ENCODE results near the gene AKT2.

The AKT2 gene

DNA sequence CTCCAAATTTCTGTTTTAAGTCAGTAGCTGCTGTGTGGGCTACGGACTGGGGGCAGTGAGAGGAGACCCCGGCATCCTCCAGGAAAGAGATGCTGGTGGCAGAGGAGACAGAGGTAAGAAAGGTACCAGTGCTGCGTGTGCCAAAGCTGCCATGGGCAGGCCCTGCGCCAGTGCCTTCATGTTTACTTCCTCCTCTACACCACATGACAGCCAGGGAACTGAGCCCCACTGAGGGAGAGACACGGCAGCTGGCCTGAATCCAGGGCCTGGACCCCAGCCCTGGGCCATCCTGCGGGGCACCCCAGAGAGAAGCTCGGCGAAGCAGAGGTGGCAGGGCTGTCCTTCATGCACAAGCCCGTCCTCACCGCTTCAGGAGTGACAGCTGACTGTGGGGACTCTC lies 35.9 kb downstream of the AKT2 start:
- no peak for DNase-seq

DNA sequence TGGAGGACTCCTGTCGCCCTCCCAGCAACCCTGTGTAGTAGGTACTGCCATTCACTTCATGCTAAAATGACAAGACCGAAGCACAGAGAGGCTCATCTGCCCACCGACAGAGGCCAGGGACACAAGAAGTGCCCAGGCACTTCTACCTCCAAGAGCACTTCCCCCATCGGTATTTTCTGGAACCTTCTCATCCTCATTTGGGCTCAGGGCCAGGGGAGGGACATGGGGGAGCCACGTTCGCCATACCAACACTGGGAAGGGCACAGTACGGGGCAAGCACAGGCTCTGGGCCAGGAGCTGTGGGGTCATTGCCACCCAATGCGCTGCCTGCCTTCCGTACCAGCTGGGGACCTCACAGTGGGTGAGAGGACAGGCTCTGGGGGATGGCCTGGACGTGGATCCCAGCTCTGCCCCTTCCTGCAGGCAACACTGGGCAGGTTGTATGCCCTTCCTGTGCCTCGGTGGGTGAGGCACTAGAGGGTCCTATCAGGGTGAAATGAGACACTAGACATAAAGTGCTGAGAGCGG lies 37.3 kb downstream of the AKT2 start:
- no peak for DNase-seq

DNA sequence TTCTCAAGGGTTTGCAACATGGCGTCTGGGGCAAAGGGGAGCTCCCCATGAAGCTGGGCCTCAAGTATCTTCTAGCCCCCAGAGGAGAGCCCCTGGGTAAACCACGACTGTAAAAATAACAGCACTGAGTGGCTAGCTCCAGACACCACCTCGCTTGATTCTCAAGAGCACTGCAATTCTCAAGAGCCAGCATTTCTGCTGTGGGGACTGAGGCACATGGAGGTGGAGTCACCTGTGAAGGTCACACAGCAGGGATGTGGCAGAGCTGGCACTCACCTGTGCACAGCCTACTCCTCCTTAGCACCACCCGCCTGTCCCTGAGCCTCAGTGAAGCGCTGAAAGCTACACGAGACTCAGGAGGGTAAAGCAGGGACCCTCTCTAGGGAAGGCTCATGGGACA lies 38.0 kb downstream of the AKT2 start:
- DNase-seq, result no peak

DNA sequence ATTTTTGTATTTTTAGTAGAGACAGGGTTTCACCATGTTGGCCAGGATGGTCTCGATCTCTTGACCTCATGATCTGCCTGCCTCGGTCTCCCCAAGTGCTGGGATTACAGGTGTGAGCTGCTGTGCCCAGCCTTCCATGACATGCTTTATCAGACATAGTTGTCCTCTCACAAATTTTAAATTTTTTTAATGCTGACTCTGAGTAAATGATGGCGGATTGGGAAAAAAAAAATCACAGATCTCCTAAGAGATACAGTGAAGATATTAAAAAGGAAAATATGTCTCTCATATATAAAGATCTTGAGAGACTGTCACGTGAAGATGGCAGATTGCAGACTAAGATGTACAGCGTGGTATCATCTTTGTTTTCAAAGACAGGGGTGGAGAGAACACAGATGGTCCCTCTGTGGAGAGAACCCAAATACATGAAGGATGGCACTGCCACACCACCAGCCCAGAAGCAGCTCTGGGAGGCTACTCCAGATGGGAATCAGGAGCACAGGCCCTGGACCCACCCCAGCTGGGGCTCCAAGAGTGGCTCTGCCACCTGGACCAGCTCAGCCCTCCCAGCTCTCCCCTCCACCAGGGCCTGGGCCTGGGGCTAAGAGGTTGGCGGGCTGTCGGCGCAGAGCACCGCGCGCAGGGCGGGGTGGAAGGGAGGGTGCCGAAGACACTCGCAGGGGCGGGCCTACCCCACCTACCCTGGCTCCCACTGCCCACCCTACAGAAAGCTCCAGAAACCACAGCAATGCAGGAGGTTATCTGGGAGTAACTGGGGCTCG lies 38.7 kb downstream of the AKT2 start:
- no peak for DNase-seq

DNA sequence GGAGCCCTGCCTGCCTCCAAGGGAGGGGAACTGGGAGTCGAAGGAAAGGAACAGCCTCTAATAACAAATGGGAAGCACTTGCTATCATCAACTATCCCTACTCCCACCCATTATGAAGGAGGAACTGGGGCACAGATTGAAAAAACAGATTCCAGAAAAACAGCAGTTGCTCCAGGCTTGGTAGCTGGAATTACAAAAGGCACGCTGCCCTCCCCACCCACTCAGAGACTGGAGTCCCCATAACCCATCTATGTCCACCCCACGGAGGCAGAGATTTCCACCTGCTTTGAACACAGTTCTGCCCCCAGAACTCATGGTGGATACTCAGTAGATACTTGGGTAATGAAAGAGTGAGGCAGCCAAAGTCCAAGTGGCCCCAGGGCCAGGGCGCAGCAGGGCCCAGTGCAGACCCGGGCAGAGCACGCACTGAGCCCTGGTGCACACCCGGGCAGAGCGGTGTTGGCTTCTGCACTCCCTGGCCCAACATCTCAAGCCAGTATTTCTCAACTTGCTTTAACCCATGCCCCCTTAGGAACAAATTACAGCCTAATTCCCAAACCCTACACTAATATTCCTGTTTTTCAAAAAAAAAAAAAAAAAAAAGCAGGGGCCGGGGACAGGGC lies 39.5 kb downstream of the AKT2 start:
- DNase-seq, result no peak

DNA sequence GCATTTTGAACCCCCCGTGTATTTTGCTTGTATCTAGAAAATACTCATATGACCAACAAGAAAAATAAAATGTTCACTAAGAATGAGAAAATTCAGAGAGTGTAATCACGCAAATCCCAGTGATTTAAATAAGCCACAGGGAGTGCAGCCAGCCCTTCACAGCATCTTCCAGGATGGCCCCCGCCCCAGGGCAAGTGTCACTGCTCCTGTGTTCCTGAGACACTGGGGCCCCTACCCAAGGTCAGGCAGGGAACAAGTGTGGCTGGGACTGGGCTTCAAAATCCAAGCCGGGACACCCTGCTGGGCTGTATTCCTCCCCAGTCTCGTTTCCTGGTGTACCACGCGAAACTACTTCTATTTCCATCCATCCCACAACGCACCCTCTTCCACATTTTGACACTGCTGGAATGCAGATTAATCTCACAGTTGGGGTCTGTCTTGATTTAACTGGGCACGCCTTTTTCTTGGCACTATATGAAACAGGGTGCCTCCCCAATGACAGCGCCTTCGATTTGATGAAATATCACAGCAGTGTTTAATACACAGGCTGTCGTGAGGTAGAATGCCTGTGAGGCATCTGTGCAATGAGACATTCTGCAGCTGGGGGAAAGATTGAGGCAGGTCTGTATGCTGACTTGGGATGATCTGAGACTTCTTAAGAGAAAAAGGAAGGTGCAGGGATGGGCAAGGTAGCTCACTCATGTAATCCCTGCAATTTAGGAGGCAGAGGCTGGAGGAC lies 40.4 kb downstream of the AKT2 start:
- DNase-seq, result no peak

DNA sequence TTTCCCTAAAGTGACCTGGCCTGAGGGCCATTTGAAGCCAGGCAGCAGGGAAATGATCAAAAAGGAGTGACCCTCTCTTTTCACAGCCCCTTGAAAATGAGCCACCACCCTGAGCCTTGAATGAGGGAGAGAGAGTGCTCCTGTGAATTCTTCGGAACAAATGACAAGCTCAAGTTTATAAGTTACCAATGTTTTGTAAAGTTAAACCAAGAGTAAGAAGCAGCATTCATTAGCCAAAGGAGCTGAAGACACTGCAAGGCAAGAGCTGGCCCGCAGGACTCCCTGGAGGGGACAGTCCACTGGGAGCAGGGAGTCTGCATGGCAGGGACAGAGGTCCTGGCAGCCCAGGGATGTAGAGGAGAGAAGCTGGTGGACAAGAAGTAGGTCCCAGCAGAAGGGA lies 42.0 kb downstream of the AKT2 start:
- no peak for DNase-seq

DNA sequence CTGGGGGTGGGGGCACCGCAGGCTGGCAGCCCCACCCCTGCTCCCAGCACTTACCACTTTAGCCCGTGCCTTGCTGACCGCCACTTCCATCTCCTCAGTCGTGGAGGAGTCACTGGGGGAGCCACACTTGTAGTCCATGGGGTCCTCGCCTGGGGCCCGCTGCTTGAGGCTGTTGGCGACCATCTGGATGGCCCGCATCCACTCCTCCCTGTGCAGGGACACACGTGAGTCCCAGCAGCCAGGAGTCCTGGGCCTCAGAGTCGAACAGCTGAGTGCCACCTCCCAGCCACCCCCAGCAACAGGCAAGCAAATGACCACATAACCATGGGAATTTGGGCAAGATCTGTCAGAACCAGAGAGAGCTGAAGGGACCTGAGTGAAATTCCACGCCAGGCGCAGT lies 42.7 kb downstream of the AKT2 start:
- no peak for DNase-seq

DNA sequence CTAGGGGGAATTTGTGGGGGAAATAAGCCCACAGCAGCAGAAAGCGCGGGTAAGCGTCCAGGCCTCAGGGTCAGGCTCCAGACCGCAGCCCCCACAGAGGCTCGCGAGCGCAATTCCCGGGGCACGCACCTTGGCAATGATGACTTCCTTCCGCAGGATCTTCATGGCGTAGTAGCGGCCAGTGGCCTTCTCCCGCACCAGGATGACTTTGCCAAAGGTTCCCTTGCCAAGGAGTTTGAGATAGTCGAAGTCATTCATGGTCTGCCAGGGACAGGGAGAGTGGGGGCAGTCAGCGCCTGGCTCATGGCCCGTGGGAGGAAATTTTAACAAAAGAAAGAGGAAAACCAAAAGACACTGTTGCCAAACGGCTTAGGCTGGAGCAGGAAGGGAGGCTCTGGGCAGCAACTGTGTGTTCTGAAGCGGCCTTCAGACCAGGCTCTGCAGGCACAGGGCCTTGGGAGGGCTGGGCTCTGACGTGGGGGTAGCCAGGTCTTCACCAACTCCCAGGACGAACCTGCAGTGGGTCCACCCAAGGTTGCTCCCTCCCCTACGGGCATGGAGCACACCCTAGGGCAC lies 43.2 kb downstream of the AKT2 start:
- no peak for DNase-seq

DNA sequence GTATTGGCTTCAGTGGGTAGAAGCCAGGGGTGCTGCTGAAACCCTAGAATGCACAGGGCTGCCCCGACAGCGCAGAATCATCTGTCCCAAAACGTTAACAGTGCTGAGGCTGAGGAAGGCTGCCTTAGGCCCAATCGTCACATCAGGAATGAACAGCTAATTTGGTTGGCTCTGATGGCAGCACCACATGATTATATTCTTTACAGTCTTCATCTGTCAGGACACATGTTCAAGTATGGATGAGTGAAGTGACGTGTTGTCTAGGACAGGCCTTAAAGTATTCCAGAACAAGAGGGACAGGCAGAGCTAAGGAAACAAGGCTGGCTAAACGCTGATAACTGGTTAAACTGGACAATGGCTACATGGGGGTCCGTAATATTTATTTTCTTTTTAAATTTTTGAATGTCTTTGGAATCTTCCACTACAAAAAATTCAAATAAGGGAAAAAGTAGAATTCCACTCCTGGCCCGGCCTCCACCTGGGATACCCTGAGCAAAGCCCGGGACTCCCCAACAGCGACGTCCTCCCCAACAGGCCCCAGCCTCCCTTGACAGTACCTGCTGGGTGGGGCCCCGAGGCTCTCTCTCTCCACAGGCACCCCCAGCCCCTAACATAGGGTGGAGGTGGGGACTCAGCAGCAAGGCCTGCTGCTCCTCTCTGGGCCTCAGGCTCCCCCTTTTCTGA lies 43.9 kb downstream of the AKT2 start:
- no peak for DNase-seq

DNA sequence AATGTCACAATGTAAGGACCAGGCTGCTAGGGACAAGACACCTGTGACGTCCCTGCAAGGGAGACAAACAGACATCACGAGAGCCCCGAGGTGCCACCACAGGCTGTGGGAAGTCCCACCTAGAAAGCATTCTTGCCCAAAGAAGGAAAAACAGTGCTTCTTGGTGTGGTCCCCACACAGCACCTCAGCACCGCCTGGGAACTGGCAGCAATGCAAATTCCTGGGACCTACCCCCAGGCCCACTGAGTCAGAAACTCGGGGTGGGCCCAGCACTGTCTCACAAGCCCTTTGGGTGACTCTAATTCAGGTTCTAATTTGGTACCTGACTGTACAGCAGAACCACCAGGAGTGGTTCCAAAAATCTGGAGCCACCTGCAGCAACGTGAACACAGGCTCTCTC lies 44.8 kb downstream of the AKT2 start:
- DNase-seq, result no peak

DNA sequence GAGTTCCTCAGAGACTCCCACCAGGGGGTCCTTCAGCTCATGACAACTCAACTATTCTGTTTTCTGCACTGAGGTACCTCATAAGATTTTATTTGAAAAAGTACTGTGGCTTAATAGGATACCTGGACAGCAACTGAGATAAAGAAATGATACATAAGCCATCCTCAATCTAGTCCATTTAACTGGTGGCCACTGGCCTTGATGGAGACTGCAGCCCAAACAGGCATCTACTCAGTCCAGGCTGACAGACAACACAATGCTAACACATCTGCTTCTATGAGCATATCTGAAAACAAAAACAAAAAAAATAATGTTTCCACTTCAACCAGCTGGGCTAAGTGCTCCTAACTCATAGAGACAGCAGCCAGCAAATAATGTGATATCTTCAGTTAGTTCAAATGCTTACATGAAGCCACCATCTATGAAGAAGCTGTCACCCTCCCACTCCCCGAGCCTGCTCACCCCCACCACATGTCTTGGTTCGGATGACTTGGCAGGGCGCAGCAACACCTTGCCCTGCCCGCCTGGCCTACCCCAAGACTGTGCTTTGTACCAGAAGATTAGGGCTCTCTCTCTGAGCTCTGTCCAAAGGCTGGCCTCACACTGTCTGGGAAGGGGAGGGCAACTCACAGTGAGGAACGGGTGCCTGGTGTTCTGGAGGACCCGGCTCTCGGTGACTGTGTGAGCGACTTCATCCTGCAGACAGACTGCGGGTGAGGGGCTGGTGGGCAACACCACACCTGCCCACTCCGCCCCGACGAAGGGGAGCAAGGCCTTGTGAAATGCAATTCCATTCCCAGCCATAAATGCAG lies 45.5 kb downstream of the AKT2 start:
- no peak for DNase-seq

DNA sequence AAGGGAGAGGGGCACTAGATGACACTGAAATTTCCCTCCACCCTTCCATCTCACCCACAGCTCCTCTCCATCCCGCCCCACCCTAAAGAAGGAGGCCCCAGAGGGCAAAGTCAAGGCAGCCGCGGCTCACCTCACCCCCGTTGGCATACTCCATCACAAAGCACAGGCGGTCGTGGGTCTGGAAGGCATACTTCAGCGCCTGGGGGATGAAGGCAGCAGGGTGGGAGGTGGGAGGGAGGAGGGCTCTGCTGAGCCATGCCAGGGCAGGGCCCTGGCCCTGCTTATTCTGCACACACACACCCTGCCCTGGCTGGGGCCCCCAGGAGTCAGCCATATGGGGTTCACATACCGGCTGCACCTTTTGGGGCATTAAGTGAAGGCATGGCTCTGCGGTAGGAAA lies 46.4 kb downstream of the AKT2 start:
- DNase-seq, result no peak

DNA sequence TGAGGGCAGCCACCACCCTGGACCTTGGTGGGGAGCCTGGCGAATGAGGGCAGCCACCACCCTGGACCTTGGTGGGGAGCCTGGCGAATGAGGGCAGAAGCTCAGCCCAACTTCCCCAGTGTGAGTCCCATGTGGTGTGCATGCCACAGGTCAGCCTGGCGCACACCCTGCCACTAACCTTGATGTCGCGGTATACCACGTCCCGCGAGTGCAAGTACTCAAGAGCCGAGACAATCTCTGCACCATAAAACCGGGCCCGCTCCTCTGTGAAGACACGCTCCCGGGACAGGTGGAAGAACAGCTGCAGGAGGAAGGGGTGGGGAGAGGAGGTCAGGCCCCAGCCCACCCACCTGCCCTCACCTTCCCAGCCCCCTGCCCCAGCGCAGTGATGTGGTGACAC lies 47.4 kb downstream of the AKT2 start:
- DNase-seq, result no peak

DNA sequence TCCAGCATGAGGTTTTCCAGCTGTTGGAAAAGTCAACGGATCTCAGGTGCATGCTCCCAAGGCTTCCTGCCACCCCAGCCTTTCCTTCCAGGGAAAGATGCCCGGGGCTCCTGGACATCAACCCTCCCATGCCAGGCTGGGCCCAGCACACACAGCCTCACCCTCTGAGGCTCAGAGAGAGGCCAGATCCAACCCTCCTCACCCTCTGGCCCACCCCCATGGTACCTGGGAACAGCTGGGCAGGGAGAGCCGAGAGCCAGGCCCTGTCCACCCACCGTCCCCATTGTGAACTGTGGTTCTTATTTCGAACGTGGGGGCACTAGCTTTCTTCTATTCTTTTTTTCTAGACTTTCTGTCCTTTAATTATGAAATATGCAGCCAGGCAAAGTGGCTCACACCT lies 48.8 kb downstream of the AKT2 start:
- DNase-seq, result no peak

DNA sequence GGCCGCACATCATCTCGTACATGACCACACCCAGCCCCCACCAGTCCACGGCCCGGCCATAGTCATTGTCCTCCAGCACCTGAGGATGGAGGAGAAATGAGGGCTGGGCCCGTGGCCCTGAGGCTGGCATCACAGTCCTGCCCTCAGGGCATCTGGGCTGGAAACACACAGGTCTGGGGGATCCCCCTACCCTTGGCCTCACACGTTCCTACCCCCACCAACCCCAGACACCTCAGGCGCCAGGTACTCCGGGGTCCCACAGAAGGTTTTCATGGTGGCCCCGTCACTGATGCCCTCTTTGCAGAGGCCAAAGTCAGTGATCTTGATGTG lies 49.2 kb downstream of the AKT2 start:
- no peak for DNase-seq

DNA sequence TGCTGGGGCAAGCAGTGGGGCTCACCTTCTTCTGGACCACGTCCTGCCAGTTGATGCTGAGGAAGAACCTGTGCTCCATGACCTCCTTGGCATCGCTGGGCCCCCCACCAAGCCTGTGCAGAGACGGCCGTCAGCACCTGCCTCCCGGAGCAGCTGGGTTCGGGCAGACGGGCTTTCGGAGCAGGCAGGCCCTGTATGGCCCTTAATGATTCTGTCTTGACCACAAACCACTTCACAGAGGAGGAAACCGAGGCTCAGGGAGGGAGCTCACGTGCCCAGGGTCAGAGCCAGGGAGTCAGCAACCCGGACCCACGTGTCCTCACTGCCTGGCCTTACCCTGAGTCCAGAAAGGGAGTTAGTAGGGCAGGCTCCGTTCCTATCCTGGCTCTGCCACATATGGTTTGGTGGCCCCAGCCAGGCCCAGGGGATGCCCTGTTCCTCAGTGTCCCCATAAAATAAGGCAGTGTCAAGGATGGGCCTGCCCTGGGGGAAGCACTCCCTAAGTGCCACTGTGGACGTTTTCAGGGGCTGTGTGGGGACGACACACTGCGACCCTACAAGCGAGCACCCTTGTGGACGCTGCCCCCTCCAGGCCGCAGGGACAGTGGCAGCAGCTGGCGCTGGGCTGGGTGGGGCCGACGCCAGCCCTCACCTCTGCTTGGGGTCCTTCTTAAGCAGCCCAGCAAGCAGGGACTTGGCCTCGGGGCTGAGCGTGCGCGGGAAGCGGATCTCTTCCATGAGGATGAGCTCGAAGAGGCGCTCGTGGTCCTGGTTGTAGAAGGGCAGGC lies 49.7 kb downstream of the AKT2 start:
- no peak for DNase-seq

DNA sequence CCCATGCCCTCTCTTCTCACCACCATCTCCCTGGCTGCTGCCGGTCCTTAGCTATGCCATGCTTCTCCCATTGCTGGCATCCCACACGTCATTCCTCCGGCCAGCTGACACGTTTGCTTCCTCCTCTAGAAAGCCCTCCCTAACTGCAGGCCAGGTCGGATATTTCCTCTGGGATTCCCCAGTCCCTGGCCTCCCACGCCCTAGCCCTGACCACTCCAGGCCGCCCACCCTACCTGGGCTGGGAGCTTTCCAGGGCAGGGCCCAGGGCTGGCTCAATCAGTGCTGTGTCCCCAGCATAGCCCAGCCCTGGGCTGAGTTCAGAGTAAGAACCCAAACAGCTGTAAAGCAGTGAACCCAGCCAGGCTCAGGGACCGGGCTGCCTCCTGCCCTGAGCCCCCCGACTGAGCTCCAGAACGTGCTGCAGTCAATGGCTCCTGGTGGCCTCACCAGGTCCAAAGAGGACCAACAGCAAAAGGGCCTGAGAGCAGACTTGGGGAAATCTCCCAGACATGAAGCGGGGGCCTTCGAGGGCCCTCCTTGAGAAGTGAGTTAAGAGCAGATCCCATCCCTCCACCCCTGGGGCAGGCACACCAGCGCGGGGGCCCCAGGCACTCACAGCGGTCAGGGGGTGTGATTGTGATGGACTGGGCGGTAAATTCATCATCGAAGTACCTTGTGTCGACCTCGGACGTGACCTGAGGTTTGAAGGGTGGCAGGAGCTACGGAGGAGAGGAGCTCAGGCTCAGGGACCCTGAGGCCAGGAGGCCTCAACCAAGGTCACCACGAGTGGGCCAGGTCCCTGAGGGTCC lies 50.5 kb downstream of the AKT2 start:
- no peak for DNase-seq

DNA sequence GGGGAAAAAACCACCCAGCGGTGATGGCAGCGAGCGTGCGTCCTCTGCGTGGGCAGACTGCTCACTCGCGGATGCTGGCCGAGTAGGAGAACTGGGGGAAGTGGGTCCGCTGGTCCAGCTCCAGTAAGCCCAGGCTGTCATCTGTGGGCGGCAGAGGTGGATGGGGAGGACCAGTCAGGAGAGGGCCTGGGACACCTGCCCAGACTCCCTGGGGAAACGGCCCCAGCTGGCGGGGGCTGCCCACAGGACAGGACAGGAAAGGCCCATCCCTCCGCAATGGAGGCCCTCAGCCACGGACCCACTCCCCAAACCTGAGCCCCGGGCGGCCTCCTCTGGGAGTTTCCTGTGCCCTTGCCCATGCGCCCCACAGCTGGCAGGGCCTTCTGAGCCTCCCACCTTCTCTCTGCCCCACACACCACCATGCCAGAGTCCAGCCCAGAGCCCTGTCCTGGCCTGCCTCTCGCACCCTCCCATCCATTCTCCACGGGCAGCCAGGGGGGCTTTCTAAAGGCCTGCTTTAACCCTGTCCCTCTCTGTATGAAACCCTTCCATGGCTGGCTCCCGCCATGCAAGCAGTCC lies 51.2 kb downstream of the AKT2 start:
- no peak for DNase-seq

Measured in NCI-H226 (cell line).